CD4-positive, alpha-beta T cell (primary cell): ENCODE measurements around the gene FDXR. TPM values are rescaled to one million over a fixed set of nuclear protein-coding genes. Genes with fewer than 3 reads are reported as not detected.

ENCODE experiments used
- ATAC-seq: fragments of 200-7000 bp; cut with Tn5 transposase; one replicate; pipeline ENCODE4 v1.10.0; 2022; ENCODE audit warnings: mild to moderate bottlenecking; ENCODE audit not compliant: poor library complexity
- CTCF ChIA-PET: fragments of 350-600 bp; sonication (Branson Sonifier 250); formaldehyde crosslinking; loops from one replicate; lab custom pipeline; 2021; ENCODE audit warnings: antibody characterized with exemption, inconsistent platforms; lab: Charles Lee
- POLR2A ChIA-PET: fragments of 350-600 bp; sonication (Branson Sonifier 250); formaldehyde crosslinking; loops from one replicate; lab custom pipeline; 2021; ENCODE audit warnings: antibody characterized with exemption, inconsistent platforms; lab: Charles Lee
- DNase-seq, 14 experiments: peaks; one replicate each; pipeline ENCODE4 v3.0.0-alpha.2; 2013 to 2020; ENCODE audit warnings: mixed read lengths in 2 of 14
- H3K27ac ChIP-seq, 2 donors: one replicate each; pipeline versions ENCODE4 v1.5.1 to v1.7.0; 2013; ENCODE audit warnings: low read length in 2 of 2, low read depth in 1 of 2, mild to moderate bottlenecking in 1 of 2
- H3K27me3 ChIP-seq, 2 experiments: 1 replicate in 1 of 2; 2 replicates in 1 of 2; pipeline versions ENCODE4 v1.6.1 to v1.7.0; 2013; ENCODE audit warnings: low read length in 2 of 2, control low read depth in 1 of 2, mild to moderate bottlenecking in 1 of 2, moderate library complexity in 1 of 2; ENCODE audit not compliant: insufficient read depth in 2 of 2, control insufficient read depth in 1 of 2
- H3K36me3 ChIP-seq: one replicate; pipeline ENCODE4 v1.6.1; 2013; ENCODE audit warnings: low read length, control low read depth; ENCODE audit not compliant: insufficient read depth
- H3K4me1 ChIP-seq: one replicate; pipeline ENCODE4 v1.6.1; 2013; ENCODE audit warnings: low read length, control low read depth; ENCODE audit not compliant: insufficient read depth
- H3K4me3 ChIP-seq: one replicate; pipeline ENCODE4 v1.5.1; 2013; ENCODE audit warnings: mild to moderate bottlenecking, low read length, moderate library complexity
- H3K9me3 ChIP-seq, 2 experiments: 1 replicate in 1 of 2; 2 replicates in 1 of 2; pipeline versions ENCODE4 v1.6.1 to v1.7.0; 2013; ENCODE audit warnings: low read length in 2 of 2, mild to moderate bottlenecking in 2 of 2, control low read depth in 1 of 2, moderate library complexity in 1 of 2; ENCODE audit not compliant: control insufficient read depth in 1 of 2, insufficient read depth in 1 of 2
- H3K27ac Mint-ChIP-seq: one replicate; pipeline ENCODE4 v1.8.0; 2020; ENCODE audit warnings: mixed read lengths
- H3K27me3 Mint-ChIP-seq: one replicate; pipeline ENCODE4 v1.8.0; 2021; ENCODE audit warnings: mixed read lengths
- H3K36me3 Mint-ChIP-seq: one replicate; pipeline ENCODE4 v1.8.0; 2021; ENCODE audit warnings: low read depth, mixed read lengths
- H3K4me1 Mint-ChIP-seq: one replicate; pipeline ENCODE4 v1.8.0; 2021; ENCODE audit warnings: low read depth, mixed read lengths
- H3K4me3 Mint-ChIP-seq: one replicate; pipeline ENCODE4 v1.8.0; 2020; ENCODE audit warnings: mild to moderate bottlenecking, mixed read lengths
- H3K9me3 Mint-ChIP-seq: one replicate; pipeline ENCODE4 v1.8.0; 2020; ENCODE audit warnings: mixed read lengths
- intact Hi-C, 2 experiments: fragments of 100-400 bp; cut with DNase I in 1 of 2; cut with micrococcal nuclease in 1 of 2; formaldehyde crosslinking; loops; one replicate each; pipeline versions ENCODE4 v1.15.1 to v1.9.0; 2023 to 2025; cut with DNase I, micrococcal nuclease
- total RNA-seq, 174 experiments: library from RNA in 2 of 174; stranded (reverse) in 2 of 174; gene quantifications; one replicate each; pipeline ENCODE4 v1.2.3 and lab custom pipeline; 2021 to 2026
- TF ChIP-seq, protein P1 (sequence below): fragments of 200-600 bp; IDR thresholded peaks from one replicate; pipeline ENCODE4 v1.8.0; 2022; ENCODE audit warnings: antibody characterized with exemption, mild to moderate bottlenecking

Gene FDXR
- total RNA-seq, 2 experiments from 2014 or later: 2.1 to 2.7 TPM

DNA sequence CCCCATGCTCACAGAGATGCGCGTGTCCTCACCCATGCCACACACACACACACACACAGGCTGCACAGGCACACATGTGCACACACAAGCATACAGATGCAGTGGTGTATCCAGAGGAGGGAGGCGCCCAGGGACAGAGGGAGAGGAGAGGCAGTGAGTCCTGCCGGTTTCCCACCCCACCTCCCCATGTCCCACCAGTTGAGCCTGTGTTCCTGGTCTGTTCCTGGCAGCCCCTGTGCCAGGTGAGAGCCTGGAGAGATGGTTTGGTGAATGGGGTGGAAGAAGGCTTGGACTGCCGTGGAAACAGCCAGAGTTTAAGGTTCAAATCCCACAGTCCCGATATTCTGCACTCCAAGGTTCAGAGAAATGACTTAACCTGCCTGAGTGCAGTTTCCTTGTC, 30.9 kb upstream of the FDXR start:
- Mint-ChIP-seq H3K36me3 (no peaks in the 10 kb centered on the region), H3K27ac (no peak overlapping the region), H3K27me3 (peaks cover 8% of the 10 kb centered on the region), H3K9me3 (no peaks in the 10 kb centered on the region), H3K4me3 (no peak overlapping the region), H3K4me1 (no peaks in the 10 kb centered on the region)
- Histone ChIP-seq H3K9me3 (peaks cover 0 to 6% of the 10 kb centered on the region in 2 experiments), H3K27me3 (peaks cover 12 to 13% of the 10 kb centered on the region in 2 experiments), H3K36me3 (no peaks in the 10 kb centered on the region), H3K27ac (no peak overlapping the region), H3K4me1 (no peaks in the 10 kb centered on the region), H3K4me3 (no peak overlapping the region)
- TF ChIP-seq, protein P1, sequence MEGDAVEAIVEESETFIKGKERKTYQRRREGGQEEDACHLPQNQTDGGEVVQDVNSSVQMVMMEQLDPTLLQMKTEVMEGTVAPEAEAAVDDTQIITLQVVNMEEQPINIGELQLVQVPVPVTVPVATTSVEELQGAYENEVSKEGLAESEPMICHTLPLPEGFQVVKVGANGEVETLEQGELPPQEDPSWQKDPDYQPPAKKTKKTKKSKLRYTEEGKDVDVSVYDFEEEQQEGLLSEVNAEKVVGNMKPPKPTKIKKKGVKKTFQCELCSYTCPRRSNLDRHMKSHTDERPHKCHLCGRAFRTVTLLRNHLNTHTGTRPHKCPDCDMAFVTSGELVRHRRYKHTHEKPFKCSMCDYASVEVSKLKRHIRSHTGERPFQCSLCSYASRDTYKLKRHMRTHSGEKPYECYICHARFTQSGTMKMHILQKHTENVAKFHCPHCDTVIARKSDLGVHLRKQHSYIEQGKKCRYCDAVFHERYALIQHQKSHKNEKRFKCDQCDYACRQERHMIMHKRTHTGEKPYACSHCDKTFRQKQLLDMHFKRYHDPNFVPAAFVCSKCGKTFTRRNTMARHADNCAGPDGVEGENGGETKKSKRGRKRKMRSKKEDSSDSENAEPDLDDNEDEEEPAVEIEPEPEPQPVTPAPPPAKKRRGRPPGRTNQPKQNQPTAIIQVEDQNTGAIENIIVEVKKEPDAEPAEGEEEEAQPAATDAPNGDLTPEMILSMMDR: no peak
- ChIA-PET CTCF (no interaction called here), POLR2A (no interaction called here)
- ATAC-seq (no peak), DNase-seq (no peak)
- intact Hi-C loops: no loop called here

DNA sequence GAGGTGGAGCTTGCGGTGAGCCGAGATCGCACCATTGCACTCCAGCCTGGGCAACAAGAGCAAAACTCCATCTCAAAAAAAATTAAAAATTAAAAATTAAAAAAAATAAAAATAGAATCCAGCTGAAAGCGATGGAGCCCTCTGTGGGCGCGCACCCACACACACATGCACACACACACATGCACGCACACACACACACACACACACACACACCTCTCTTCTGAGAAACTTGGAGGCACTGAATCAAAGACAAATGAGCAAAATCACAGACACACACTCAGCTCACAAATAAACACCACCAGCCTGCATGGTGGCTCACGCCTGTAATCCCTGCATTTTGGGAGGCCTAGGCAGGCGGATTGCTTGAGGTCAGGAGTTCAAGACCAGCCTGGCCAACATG, 30.2 kb upstream of the FDXR start:
- no peak overlapping the region for H3K4me3 ChIP-seq
- H3K4me3 Mint-ChIP-seq: no peak overlapping the region
- H3K27me3 Mint-ChIP-seq: peaks cover 8% of the 10 kb centered on the region
- TF ChIP-seq, protein P1: no peak
- no peaks in the 10 kb centered on the region for H3K4me1 ChIP-seq
- ATAC-seq (no peak), DNase-seq (no peak)
- peaks cover 0 to 6% of the 10 kb centered on the region in 2 experiments for H3K9me3 ChIP-seq
- H3K9me3 Mint-ChIP-seq: no peaks in the 10 kb centered on the region
- H3K27ac ChIP-seq: no peak overlapping the region
- no peaks in the 10 kb centered on the region for H3K36me3 Mint-ChIP-seq
- ChIA-PET POLR2A (no interaction called here), CTCF (no interaction called here)
- no peaks in the 10 kb centered on the region for H3K4me1 Mint-ChIP-seq
- H3K27ac Mint-ChIP-seq: no peak overlapping the region
- H3K27me3 ChIP-seq: peaks cover 12 to 13% of the 10 kb centered on the region in 2 experiments
- no peaks in the 10 kb centered on the region for H3K36me3 ChIP-seq
- intact Hi-C loops: no loop called here

DNA sequence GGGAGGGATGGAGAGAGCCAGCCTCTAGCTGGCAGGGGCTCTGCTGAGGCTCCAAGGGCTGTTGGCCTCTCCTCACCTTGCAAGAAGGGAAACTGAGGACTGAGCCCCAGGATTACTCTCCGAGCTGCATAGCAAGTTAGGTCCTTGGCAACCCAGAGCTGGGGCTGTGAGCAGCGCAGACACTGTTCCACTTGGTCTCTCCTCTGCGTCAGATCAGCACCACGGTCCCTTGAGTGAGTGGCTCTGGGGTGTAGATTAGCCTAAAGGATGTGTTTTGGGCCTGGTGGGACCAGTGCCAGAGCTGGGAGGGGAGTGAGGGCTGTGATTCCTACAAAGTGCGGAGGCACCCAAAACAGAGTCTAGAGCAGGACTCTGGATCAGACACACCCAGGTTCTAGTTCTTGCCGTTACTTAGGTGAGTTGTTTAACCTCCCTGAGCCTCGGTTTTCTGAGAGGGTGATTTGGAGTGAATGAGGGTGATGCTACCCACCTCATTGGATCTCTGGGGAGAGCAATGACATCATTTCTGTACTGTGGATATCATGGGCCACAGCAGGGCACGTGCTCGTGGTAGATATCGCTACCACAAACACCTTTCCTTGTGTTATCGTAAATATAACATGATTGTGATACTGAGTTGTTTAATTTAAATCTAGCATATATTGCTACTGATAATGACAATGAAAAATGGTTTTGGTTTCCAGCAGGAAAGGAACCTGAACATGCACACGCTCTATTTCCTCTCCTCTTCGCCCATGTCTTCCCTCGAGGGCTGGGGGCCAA, 28.8 kb upstream of the FDXR start:
- Mint-ChIP-seq H3K9me3 (no peaks in the 10 kb centered on the region), H3K27ac (no peak overlapping the region), H3K4me1 (no peaks in the 10 kb centered on the region), H3K36me3 (no peaks in the 10 kb centered on the region), H3K27me3 (peaks cover 16% of the 10 kb centered on the region), H3K4me3 (no peak overlapping the region)
- Histone ChIP-seq H3K9me3 (peaks cover 0 to 6% of the 10 kb centered on the region in 2 experiments), H3K27ac (no peak overlapping the region), H3K4me3 (no peak overlapping the region), H3K27me3 (peaks cover 12 to 13% of the 10 kb centered on the region in 2 experiments), H3K4me1 (no peaks in the 10 kb centered on the region), H3K36me3 (no peaks in the 10 kb centered on the region)
- CTCF ChIA-PET: no interaction called here
- no peak for ATAC-seq
- TF ChIP-seq, protein P1: no peak
- intact Hi-C loops: no loop called here
- POLR2A ChIA-PET: no interaction called here
- no peak for DNase-seq
